Left lung (tissue), 10 donors: ENCODE measurements around the gene SDHAF2. TPM values are rescaled to one million over a fixed set of nuclear protein-coding genes. Genes with fewer than 3 reads are reported as not detected.

Experiments
- ATAC-seq: fragments of 200-7000 bp; cut with Tn5 transposase; one replicate; pipeline ENCODE4 v1.9.1; 2020; ENCODE audit warnings: moderate library complexity
- DNase-seq, 4 donors: peaks; one replicate each; pipeline ENCODE4 v3.0.0-alpha.2; 2013 to 2020
- H3K27ac ChIP-seq, 2 donors: fragments of 200-600 bp; sonication (generic) in 1 of 2; one replicate each; pipeline versions ENCODE4 v1.5.0 to v1.8.0; 2020 to 2021
- H3K27me3 ChIP-seq, 2 donors: fragments of 200-600 bp; sonication (generic) in 1 of 2; one replicate each; pipeline versions ENCODE4 v1.5.0 to v1.8.0; 2020 to 2021
- H3K36me3 ChIP-seq, 2 donors: fragments of 200-600 bp; sonication (generic) in 1 of 2; one replicate each; pipeline versions ENCODE4 v1.5.0 to v1.8.0; 2020 to 2021
- H3K4me1 ChIP-seq, 2 donors: fragments of 200-600 bp; one replicate each; pipeline ENCODE4 v1.8.0; 2021
- H3K4me3 ChIP-seq, 2 donors: fragments of 200-600 bp; sonication (generic) in 1 of 2; one replicate each; pipeline versions ENCODE4 v1.5.0 to v1.8.0; 2020 to 2021; ENCODE audit warnings: mild to moderate bottlenecking in 1 of 2
- H3K9me3 ChIP-seq, 2 donors: fragments of 200-600 bp; sonication (generic) in 1 of 2; one replicate each; pipeline versions ENCODE4 v1.5.0 to v1.8.0; 2020 to 2021
- intact Hi-C, 2 donors: fragments of 100-400 bp; cut with DNase I; formaldehyde crosslinking; loops; one replicate each; pipeline versions ENCODE4 v1.11.2 to v1.14.2; 2022
- polyA plus RNA-seq, 6 donors: library from polyadenylated mRNA; unstranded; fragments of 120-200 nt; gene quantifications; one replicate each; pipeline ENCODE4 v1.2.1, GENCODE V29; 2013; ENCODE audit not compliant: insufficient read length in 6 of 6
- total RNA-seq, 2 donors: library from RNA; stranded (reverse); fragmentation: NEBNext Ultra II Directional; extraction: Animal tissue kit (Norgen Biotek cat#: 25700); gene quantifications; one replicate each; pipeline ENCODE4 v1.2.1, GENCODE V29; 2021
- TF ChIP-seq, protein P1 (sequence below), 2 donors: fragments of 200-600 bp; sonication (generic) in 1 of 2; IDR thresholded peaks; one replicate each; pipeline versions ENCODE4 v1.5.0 to v1.8.0; 2021; ENCODE audit warnings: antibody characterized with exemption in 2 of 2
- donor health status: DM: no; HTN: yes; CAD: no.
- donor health status: DM: no; HTN: no; CAD: no.

The SDHAF2 gene
- total and polyA plus RNA-seq, 8 donors, result 32.1 to 48.9 (median 41.3) TPM

DNA sequence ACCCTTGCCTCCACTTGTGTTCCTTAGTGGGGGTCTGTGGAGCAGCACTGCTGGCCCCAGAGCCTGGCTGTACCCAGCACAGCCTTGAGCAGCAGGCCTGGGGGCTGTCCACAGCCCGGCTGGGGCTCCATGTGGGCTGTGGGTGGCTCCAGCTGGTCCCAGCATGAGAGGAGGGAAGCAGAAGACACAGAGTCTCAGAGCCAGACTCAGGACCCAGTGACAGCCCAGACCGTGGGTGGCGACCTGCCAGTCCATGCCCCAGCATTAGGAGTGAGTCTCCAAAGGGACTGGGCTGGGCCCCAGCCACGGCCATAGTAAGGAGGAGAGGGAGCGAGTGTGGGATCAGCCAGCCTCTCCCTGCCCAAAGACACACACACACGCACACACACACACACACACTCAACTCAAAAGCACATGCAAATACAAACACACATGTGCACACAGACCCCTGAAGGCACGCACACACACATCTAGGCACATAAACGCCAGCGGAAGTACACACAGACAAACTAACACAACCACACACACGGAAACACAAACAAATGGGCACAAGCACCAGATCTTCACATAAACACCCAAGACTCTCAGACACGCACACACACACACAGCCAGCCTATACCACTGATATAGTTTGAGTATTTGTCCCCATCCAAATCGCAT, 61.9 kb downstream of the SDHAF2 start:
- ATAC-seq, result no peak
- Histone ChIP-seq H3K4me3 (no peak overlapping the region), H3K4me1 (peaks cover 5 to 7% of the 10 kb centered on the region in 2 donors), H3K27ac (no peak overlapping the region), H3K36me3 (no peaks in the 10 kb centered on the region), H3K27me3 (no peaks in the 10 kb centered on the region), H3K9me3 (no peaks in the 10 kb centered on the region)
- TF ChIP-seq, protein P1, sequence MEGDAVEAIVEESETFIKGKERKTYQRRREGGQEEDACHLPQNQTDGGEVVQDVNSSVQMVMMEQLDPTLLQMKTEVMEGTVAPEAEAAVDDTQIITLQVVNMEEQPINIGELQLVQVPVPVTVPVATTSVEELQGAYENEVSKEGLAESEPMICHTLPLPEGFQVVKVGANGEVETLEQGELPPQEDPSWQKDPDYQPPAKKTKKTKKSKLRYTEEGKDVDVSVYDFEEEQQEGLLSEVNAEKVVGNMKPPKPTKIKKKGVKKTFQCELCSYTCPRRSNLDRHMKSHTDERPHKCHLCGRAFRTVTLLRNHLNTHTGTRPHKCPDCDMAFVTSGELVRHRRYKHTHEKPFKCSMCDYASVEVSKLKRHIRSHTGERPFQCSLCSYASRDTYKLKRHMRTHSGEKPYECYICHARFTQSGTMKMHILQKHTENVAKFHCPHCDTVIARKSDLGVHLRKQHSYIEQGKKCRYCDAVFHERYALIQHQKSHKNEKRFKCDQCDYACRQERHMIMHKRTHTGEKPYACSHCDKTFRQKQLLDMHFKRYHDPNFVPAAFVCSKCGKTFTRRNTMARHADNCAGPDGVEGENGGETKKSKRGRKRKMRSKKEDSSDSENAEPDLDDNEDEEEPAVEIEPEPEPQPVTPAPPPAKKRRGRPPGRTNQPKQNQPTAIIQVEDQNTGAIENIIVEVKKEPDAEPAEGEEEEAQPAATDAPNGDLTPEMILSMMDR (IDR thresholded peaks at IDR 0.05), result no peak
- intact Hi-C loops, result no loop called here
- DNase-seq, result no peak

DNA sequence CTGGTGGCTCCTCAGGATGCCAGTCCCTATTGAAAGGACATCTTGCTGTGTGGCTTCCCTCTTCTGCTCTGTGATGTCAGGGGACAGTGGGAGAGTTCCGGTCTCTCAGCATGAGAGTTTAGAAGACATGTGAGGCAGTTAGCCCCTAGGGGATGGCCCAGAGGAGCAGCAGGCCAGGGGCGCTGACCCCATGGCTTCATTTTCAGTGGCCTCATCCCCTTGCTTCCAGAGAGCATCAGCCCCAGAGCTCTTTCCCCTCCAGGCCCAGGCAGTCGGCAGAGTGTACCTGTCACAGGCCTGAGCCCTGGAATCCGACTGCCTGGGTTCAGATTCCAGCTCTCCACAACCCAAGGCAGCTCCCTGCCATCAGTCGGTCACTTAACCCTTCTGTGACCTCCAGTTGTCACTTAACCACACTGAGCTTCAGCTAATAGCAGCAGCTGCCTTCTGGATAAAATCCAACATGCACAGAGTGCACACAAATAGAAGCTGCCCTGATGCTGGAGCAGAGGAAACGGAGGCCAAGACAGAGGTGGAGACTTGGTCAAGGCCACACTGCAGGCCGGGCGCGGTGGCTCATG, 64.5 kb downstream of the SDHAF2 start:
- intact Hi-C loops, result no loop called here
- Histone ChIP-seq H3K27me3 (no peaks in the 10 kb centered on the region), H3K27ac (no peak overlapping the region), H3K36me3 (no peaks in the 10 kb centered on the region), H3K9me3 (no peaks in the 10 kb centered on the region), H3K4me1 (peaks cover 0 to 3% of the 10 kb centered on the region in 2 donors), H3K4me3 (no peak overlapping the region)
- TF ChIP-seq, protein P1 (IDR thresholded peaks at IDR 0.05), result no peak
- no peak for ATAC-seq
- no peak for DNase-seq

- Histone ChIP-seq H3K4me3 (no peak overlapping the region), H3K9me3 (no peaks in the 10 kb centered on the region), H3K36me3 (no peaks in the 10 kb centered on the region), H3K4me1 (no peaks in the 10 kb centered on the region), H3K27me3 (no peaks in the 10 kb centered on the region), H3K27ac (no peak overlapping the region)
- no peak for ATAC-seq
- intact Hi-C loops, result no loop called here
- TF ChIP-seq, protein P1 (IDR thresholded peaks at IDR 0.05), result no peak
- DNase-seq, result peak in 1 of 4 donors; percentile 72
Observed at GRCh38 chr11:61495801-61496601, 66.1 kb downstream of the SDHAF2 start.

Other genes starting within 250 kb of the SDHAF2 start
- under 1 TPM in 1 of 2 donors, not detected in 1; 0.34 TPM for gene PGA3, start 226.6 kb upstream of the SDHAF2 start, total RNA-seq
- under 1 TPM in 5 of 6 donors, not detected in 1; 0.11 to 0.45 (median 0.21) TPM for gene PGA3, start 226.6 kb upstream of the SDHAF2 start, polyA plus RNA-seq
- gene PGA4, start 207.8 kb upstream of the SDHAF2 start, total RNA-seq, result 1 to 10 TPM in 1 of 2 donors, not detected in 1; 1.0 TPM
- gene PGA4, start 207.8 kb upstream of the SDHAF2 start, polyA plus RNA-seq, result under 1 TPM in 4 of 6 donors, not detected in 2; 0.41 to 0.72 (median 0.64) TPM
- under 1 TPM in 1 of 2 donors, not detected in 1; 0.47 TPM for gene PGA5, start 188.9 kb upstream of the SDHAF2 start, total RNA-seq
- gene PGA5, start 188.9 kb upstream of the SDHAF2 start, polyA plus RNA-seq, result under 1 TPM in 3 of 6 donors, not detected in 3; 0.30 to 0.44 (median 0.40) TPM
- gene VWCE, start 134.8 kb upstream of the SDHAF2 start, total RNA-seq, result under 1 TPM; 0.55 TPM
- 1 to 10 TPM; 1.4 to 3.6 (median 2.2) TPM for gene VWCE, start 134.8 kb upstream of the SDHAF2 start, polyA plus RNA-seq
- 100 to 1,000 TPM; 140 to 163 TPM for gene DDB1, start 97.0 kb upstream of the SDHAF2 start, total RNA-seq
- gene DDB1, start 97.0 kb upstream of the SDHAF2 start, polyA plus RNA-seq, result 100 to 1,000 TPM; 173 to 203 (median 187) TPM
- gene TKFC, start 96.9 kb upstream of the SDHAF2 start, total RNA-seq, result 10 to 100 TPM; 48.1 to 48.5 TPM
- gene TKFC, start 96.9 kb upstream of the SDHAF2 start, polyA plus RNA-seq, result 10 to 100 TPM; 26.6 to 33.7 (median 31.4) TPM
- 10 to 100 TPM; 49.1 to 56.9 TPM for gene CYB561A3, start 68.2 kb upstream of the SDHAF2 start, total RNA-seq
- 10 to 100 TPM; 31.7 to 39.7 (median 34.9) TPM for gene CYB561A3, start 68.2 kb upstream of the SDHAF2 start, polyA plus RNA-seq
- 10 to 100 TPM; 37.5 to 50.5 TPM for gene TMEM138, start 67.8 kb upstream of the SDHAF2 start, total RNA-seq
- 10 to 100 TPM; 40.6 to 48.1 (median 43.2) TPM for gene TMEM138, start 67.8 kb upstream of the SDHAF2 start, polyA plus RNA-seq
- gene TMEM216, start 37.5 kb upstream of the SDHAF2 start, total RNA-seq, result 10 to 100 TPM; 10.3 to 10.4 TPM
- gene TMEM216, start 37.5 kb upstream of the SDHAF2 start, polyA plus RNA-seq, result 10 to 100 TPM; 30.6 to 36.6 (median 32.7) TPM
- gene CPSF7, start 149 bp upstream of the SDHAF2 start, total RNA-seq, result 10 to 100 TPM; 56.2 to 70.1 TPM
- 100 to 1,000 TPM; 106 to 124 (median 117) TPM for gene CPSF7, start 149 bp upstream of the SDHAF2 start, polyA plus RNA-seq
- gene LRRC10B, start 78.6 kb downstream of the SDHAF2 start, total RNA-seq, result 1 to 10 TPM in 1 of 2 donors, under 1 TPM in 1; 0.29 to 5.5 TPM
- gene LRRC10B, start 78.6 kb downstream of the SDHAF2 start, polyA plus RNA-seq, result 1 to 10 TPM in 4 of 6 donors, under 1 TPM in 2; 0.54 to 4.0 (median 1.9) TPM
- 1 to 10 TPM; 2.1 to 6.4 TPM for gene SYT7, start 151.0 kb downstream of the SDHAF2 start, total RNA-seq
- gene SYT7, start 151.0 kb downstream of the SDHAF2 start, polyA plus RNA-seq, result 1 to 10 TPM; 6.1 to 8.4 (median 7.2) TPM